IPS-11a (cell line): ENCODE results near the gene MAZ.

Source experiments
- H3K4me3 ChIP-seq: one replicate; pipeline ENCODE4 v1.5.1; 2013; ENCODE audit warnings: low read depth, low read length, control low read depth

Gene MAZ

GRCh38 chr16:29852654-29853053 lies 46.3 kb downstream of the MAZ start:
- no peak overlapping the region for H3K4me3 ChIP-seq

DNA sequence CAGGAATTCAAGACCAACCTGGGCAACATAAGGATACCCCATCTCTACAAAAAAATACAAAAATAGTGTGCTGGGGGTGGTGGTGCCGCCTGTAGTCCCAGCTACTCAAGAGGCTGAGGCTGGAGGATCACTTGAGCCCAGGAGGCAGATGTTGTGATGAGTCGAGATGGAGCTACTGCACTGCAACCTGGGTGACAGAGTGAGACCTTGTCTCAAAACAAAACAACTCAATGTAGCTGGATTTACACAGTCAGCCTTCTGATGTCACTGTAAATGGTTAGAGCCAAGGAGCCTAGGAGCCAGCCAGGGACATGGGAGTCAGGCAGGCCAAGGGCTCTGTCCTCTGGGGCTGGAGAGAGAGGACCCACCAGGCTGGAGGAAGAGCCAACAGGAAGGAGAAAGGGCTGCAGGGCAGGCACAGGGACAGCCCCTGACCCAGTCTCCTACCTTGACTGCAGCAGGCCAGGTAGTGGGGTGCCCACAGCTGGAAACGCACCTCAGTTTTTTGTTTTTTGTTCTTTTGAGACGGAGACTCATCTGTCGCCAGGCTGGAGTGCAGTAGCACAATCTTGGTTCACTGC lies 48.3 kb downstream of the MAZ start:
- H3K4me3 ChIP-seq, result no peak overlapping the region

- no peak overlapping the region for H3K4me3 ChIP-seq
These were observed 50.9 kb downstream of the MAZ start for GRCh38 chr16:29857133-29857760.

DNA sequence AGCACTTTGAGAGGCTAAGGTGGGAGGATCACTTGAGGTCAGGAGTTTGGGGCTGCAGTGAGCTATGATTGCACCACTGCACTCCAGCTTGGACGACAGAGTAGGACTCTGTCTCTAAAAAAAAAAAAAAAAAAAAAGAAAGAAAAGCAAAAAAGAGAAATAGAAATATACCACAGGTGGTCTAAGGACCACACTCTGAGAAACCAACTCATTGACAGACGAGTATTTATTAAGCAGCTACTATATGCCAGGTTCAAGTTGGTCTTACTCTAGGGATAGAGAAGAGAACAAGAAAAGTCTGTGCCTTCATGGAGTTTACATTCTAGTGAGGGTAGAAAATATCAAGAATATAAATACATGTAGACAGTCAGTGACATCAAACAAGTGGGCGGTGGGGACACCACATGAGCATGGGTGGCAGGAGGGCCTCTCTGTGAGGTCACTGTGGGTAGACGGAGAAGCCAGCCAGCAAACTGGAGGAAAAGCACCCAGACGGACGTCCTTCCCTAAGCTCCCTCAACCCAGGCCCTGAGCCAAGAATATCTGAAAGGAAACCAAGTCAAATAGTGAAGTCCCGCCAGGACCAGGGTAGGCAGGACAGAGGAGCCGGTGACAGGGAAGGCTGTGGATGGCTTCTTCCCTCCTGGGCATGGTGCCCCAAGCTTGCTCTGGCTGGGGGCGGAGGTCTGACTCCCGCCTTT lies 52.0 kb downstream of the MAZ start:
- H3K4me3 ChIP-seq, result no peak overlapping the region

DNA sequence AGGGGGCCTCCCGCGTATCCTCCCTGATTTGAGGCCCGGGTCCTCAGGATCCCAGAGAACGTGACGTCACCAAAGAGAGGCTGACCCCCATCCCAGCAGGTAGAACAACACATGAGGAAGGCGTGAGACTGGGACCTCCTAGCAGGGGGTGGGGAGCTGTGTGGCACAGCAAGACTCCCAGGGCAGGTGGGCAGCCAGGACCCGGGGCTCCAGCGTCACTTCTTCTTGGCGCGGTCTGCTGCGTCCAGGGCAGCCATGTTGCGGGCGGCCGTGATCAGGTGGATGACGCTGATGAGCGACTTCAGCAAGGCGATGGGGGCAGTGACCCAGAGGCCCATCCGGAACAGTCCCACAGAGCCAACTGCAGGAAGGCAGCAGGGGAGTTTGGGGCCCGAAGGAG lies 52.6 kb downstream of the MAZ start:
- no peak overlapping the region for H3K4me3 ChIP-seq

DNA sequence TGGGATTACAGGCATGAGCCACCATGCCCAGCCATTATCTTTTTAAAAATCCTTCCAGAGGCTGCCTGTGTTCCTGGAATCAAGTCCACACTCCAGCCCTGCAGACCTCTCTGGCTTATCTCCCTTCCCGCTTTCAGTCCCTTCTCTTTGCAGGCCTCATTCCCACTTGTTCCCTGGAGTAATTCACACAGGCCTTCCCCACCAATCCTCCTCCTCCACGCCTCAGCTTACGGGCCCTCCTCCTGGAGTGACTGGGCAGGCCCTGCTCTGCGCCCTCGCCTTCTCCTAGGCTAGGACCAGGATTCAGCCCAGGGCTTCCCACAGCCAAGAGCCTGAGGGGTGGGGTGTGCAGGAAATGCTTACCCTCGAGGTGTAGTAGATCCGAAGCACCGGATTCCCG lies 53.9 kb downstream of the MAZ start:
- no peak overlapping the region for H3K4me3 ChIP-seq
